HCT116 (cell line): ENCODE results near the gene MUTYH. TPM values are rescaled to one million over a fixed set of nuclear protein-coding genes. Genes with fewer than 3 reads are reported as not detected.

Source experiments
- ATAC-seq: fragments of 200-7000 bp; cut with Tn5 transposase; 2 replicates; pipeline ENCODE4 v1.9.1; 2020; ENCODE audit warnings: mild to moderate bottlenecking, moderate library complexity
- BruUV-seq: library from RNA; stranded (reverse); fragments of 400-500 nt; replicated peaks from 2 replicates; lab custom pipeline; 2021; lab: Mats Ljungman, UMichigan
- CTCF ChIA-PET: fragments of 300-600 bp; sonication (Branson Sonifier 250); formaldehyde crosslinking; loops from one replicate; lab custom pipeline; 2021; ENCODE audit warnings: antibody characterized with exemption; lab: Charles Lee
- POLR2A ChIA-PET: fragments of 300-600, 350-600 bp; sonication (Branson Sonifier 250); formaldehyde crosslinking; loops from one replicate; lab custom pipeline; 2021; ENCODE audit warnings: antibody characterized with exemption; lab: Charles Lee
- RAD21 ChIA-PET, 2 experiments: fragments of 300-600 bp; sonication (Branson Sonifier 250); formaldehyde crosslinking; loops; one replicate each; lab custom pipeline; 2023; ENCODE audit warnings: low total read pairs in 2 of 2; ENCODE audit not compliant: uncharacterized antibody in 2 of 2, unreplicated experiment in 2 of 2, low non-redundant PET in 1 of 2; lab: Charles Lee
- DNase-seq: peaks from one replicate; pipeline ENCODE4 v3.0.0-alpha.2; 2010; ENCODE audit warnings: low read depth, low spot score
- H2AFZ ChIP-seq: fragments of 200-600 bp; shearing (Covaris generic), sonication (generic); 2 replicates; pipeline ENCODE4 v1.6.1; 2017; ENCODE audit warnings: low read depth, mixed run types, mixed read lengths, antibody characterized with exemption, low read length; ENCODE audit not compliant: poor library complexity, severe bottlenecking
- H3K27ac ChIP-seq: 2 replicates; pipeline ENCODE4 v1.5.1; 2012; ENCODE audit warnings: low read depth, low read length
- H3K27me3 ChIP-seq: fragments of 200-600 bp; sonication (generic); 2 replicates; pipeline ENCODE4 v1.6.1; 2016; ENCODE audit warnings: mixed run types, low read length, mixed read lengths; ENCODE audit not compliant: insufficient read depth
- H3K36me3 ChIP-seq, 2 experiments: fragments of 200-500 bp in 1 of 2; fragments of 200-600 bp in 1 of 2; sonication (Bioruptor generic) in 1 of 2; sonication (generic) in 1 of 2; 2 replicates each; pipeline versions ENCODE4 v1.5.1 to v1.6.1; 2014 to 2016; ENCODE audit warnings: low read length in 2 of 2, inconsistent platforms in 1 of 2, mixed read lengths in 1 of 2, mixed run types in 1 of 2; ENCODE audit not compliant: insufficient read depth in 2 of 2, control insufficient read depth in 1 of 2
- H3K4me1 ChIP-seq, 2 experiments: fragments of 200-600 bp in 1 of 2; sonication (generic) in 1 of 2; 2 replicates each; pipeline versions ENCODE4 v1.5.1 to v1.6.1; 2012 to 2017; ENCODE audit warnings: low read length in 2 of 2, inconsistent platforms in 1 of 2, mild to moderate bottlenecking in 1 of 2, mixed read lengths in 1 of 2, mixed run types in 1 of 2, moderate library complexity in 1 of 2; ENCODE audit not compliant: insufficient read depth in 2 of 2, control insufficient read depth in 1 of 2
- H3K4me2 ChIP-seq: fragments of 200-600 bp; sonication (generic); 2 replicates; pipeline ENCODE4 v1.6.1; 2017; ENCODE audit warnings: mixed run types, low read length, mixed read lengths
- H3K4me3 ChIP-seq, 2 experiments: fragments of 200-600 bp in 1 of 2; sonication (generic) in 1 of 2; replicated peaks in 1 of 2; 2 replicates each; pipeline ENCODE4 v1.5.1; 2011 to 2016; ENCODE audit warnings: low read length in 2 of 2, control low read depth in 1 of 2, low read depth in 1 of 2, mild to moderate bottlenecking in 1 of 2, mixed read lengths in 1 of 2, mixed run types in 1 of 2
- H3K79me2 ChIP-seq: fragments of 200-600 bp; sonication (generic); 2 replicates; pipeline ENCODE4 v1.6.1; 2017; ENCODE audit warnings: mild to moderate bottlenecking, mixed run types, low read length, moderate library complexity, mixed read lengths; ENCODE audit not compliant: insufficient read depth
- H3K9ac ChIP-seq: fragments of 200-600 bp; sonication (generic); 2 replicates; pipeline ENCODE4 v1.6.1; 2016; ENCODE audit warnings: low read length, mixed read lengths
- H3K9me2 ChIP-seq: fragments of 200-600 bp; sonication (generic), shearing (Covaris generic); 2 replicates; pipeline ENCODE4 v1.6.1; 2017; ENCODE audit warnings: mixed run types, mild to moderate bottlenecking, moderate library complexity; ENCODE audit not compliant: insufficient read depth
- H3K9me3 ChIP-seq, 2 experiments: fragments of 200-500 bp in 1 of 2; fragments of 200-600 bp in 1 of 2; sonication (Bioruptor generic) in 1 of 2; sonication (generic) in 1 of 2; 2 replicates each; pipeline ENCODE4 v1.6.1; 2014 to 2017; ENCODE audit warnings: low read length in 2 of 2, mixed read lengths in 2 of 2, inconsistent platforms in 1 of 2, low read depth in 1 of 2, mild to moderate bottlenecking in 1 of 2, mixed run types in 1 of 2, moderate library complexity in 1 of 2; ENCODE audit not compliant: control insufficient read depth in 1 of 2, insufficient read depth in 1 of 2
- H4K20me1 ChIP-seq: fragments of 200-600 bp; sonication (generic), shearing (Covaris generic); 2 replicates; pipeline ENCODE4 v1.6.1; 2017; ENCODE audit warnings: mixed run types, mild to moderate bottlenecking, moderate library complexity; ENCODE audit not compliant: insufficient read depth
- ATF3 ChIP-seq: IDR thresholded peaks from 2 replicates; pipeline ENCODE4 v1.6.1; 2012
- CBX3 ChIP-seq: IDR thresholded peaks from 2 replicates; pipeline ENCODE4 v1.6.1; 2012; ENCODE audit warnings: low read depth
- CTCF ChIP-seq, 3 experiments: fragments of 200-600 bp in 1 of 3; sonication (generic) in 1 of 3; IDR thresholded peaks in 2 of 3; conservative IDR thresholded peaks in 1 of 3; 2 replicates each; pipeline ENCODE4 v1.5.1; 2012 to 2017; ENCODE audit warnings: low read depth in 2 of 3, low read length in 2 of 3, antibody characterized with exemption in 1 of 3, borderline replicate concordance in 1 of 3, control low read depth in 1 of 3, mild to moderate bottlenecking in 1 of 3, mixed read lengths in 1 of 3, mixed run types in 1 of 3, moderate library complexity in 1 of 3; ENCODE audit not compliant: insufficient read depth in 1 of 3
- EZH2phosphoT487 ChIP-seq: fragments of 200-600 bp; IDR thresholded peaks from 2 replicates; pipeline ENCODE4 v1.6.1; 2018; ENCODE audit warnings: antibody characterized with exemption, borderline replicate concordance
- FOSL1 ChIP-seq: IDR thresholded peaks from 2 replicates; pipeline ENCODE4 v1.6.1; 2012; ENCODE audit warnings: low read depth
- RAD21 ChIP-seq: IDR thresholded peaks from 2 replicates; pipeline ENCODE4 v1.6.1; 2012; ENCODE audit warnings: low read depth, mild to moderate bottlenecking
- TCF7L2 ChIP-seq: IDR thresholded peaks from 2 replicates; pipeline ENCODE4 v1.7.0; 2011; ENCODE audit warnings: borderline replicate concordance, inconsistent platforms; ENCODE audit not compliant: insufficient read depth, insufficient read length; ENCODE audit errors: extremely low read depth
- YY1 ChIP-seq: IDR thresholded peaks from 2 replicates; pipeline ENCODE4 v1.6.1; 2011; ENCODE audit warnings: low read length, low read depth, moderate library complexity, mild to moderate bottlenecking; ENCODE audit not compliant: insufficient replicate concordance; ENCODE audit errors: extremely low read depth
- intact Hi-C: fragments of 100-400 bp; cut with micrococcal nuclease; formaldehyde crosslinking; loops from 2 replicates; pipeline ENCODE4 v1.10.0; 2022
- total RNA-seq: library from RNA; stranded (reverse); gene quantifications from one replicate; pipeline ENCODE4 v1.2.1, GENCODE V29; 2021; ENCODE audit not compliant: unreplicated experiment

The MUTYH gene
- total RNA-seq, 1 experiment from 2014 or later: 44.8 TPM

GRCh38 chr1:45299981-45300668, 40.1 kb downstream of the MUTYH start:
- H3K9ac ChIP-seq: no peak overlapping the region
- H2AFZ ChIP-seq: no peak overlapping the region
- TF ChIP-seq CTCF (IDR thresholded peaks at IDR 0.05 in 2 of 3, conservative IDR thresholded peaks at IDR 0.05 in 1 of 3; ENCODE audit: borderline replicate concordance in 1 of 3, insufficient read depth in 1 of 3, low read depth in 2 of 3, low read length in 2 of 3) (peak; percentile 68 to 86 (median 82)), RAD21 (peak; percentile 95), EZH2phosphoT487 (no peak)
- no TSS peak for BruUV-seq
- peaks cover 10 to 21% of the 10 kb centered on the region in 2 experiments for H3K4me1 ChIP-seq
- no peaks in the 10 kb centered on the region for H3K36me3 ChIP-seq
- H3K9me3 ChIP-seq: no peaks in the 10 kb centered on the region
- H4K20me1 ChIP-seq: no peaks in the 10 kb centered on the region
- DNase-seq (peak; percentile 51), ATAC-seq (peak; percentile 33)
- no peaks in the 10 kb centered on the region for H3K9me2 ChIP-seq
- peak overlapping the region; percentile 30; the same call in 1 of the 2 replicates for H3K4me2 ChIP-seq
- no peak overlapping the region for H3K4me3 ChIP-seq
- intact Hi-C loops: loop anchor here (1.0 to 5.0 kb wide), 6 partner anchors 272 to 568 kb away; partner anchors contain the start of gene RNU5D-1
- RAD21 ChIA-PET: interaction anchor here (1.2 to 2.2 kb wide), 3 partner anchors 282 to 286 kb away, joined by 5 to 9 read pairs (median 5); no protein-coding TSS in a partner anchor
- H3K79me2 ChIP-seq: no peaks in the 10 kb centered on the region
- H3K27ac ChIP-seq: no peak overlapping the region
- POLR2A ChIA-PET: interaction anchor here (0.9 to 1.0 kb wide), 2 partner anchors 282 to 286 kb away, joined by 3 read pairs; no protein-coding TSS in a partner anchor
- CTCF ChIA-PET: interaction anchor here (7.8 kb wide), 1 partner anchor 284 kb away, joined by 214 read pairs; the partner anchor contains the start of genes HECTD3 and UROD
- no peaks in the 10 kb centered on the region for H3K27me3 ChIP-seq

- H3K4me2 ChIP-seq: no peak overlapping the region
- no peaks in the 10 kb centered on the region for H3K9me3 ChIP-seq
- H3K27ac ChIP-seq: no peak overlapping the region
- H3K27me3 ChIP-seq: no peaks in the 10 kb centered on the region
- H2AFZ ChIP-seq: no peak overlapping the region
- ChIA-PET POLR2A (interaction anchor here (1.3 kb wide), 1 partner anchor 287 kb away, joined by 5 read pairs; the partner anchor contains the start of gene UROD), CTCF (interaction anchor here (7.8 kb wide), 1 partner anchor 283 kb away, joined by 214 read pairs; the partner anchor contains the start of genes HECTD3 and UROD), RAD21 (interaction anchor here in 1 of 2 experiments (2.2 kb wide), 1 partner anchor 285 kb away, joined by 9 read pairs; no protein-coding TSS in a partner anchor)
- no peaks in the 10 kb centered on the region for H4K20me1 ChIP-seq
- intact Hi-C loops: no loop called here
- peaks cover 2 to 13% of the 10 kb centered on the region in 2 experiments; a peak in 3 of 4 replicates for H3K4me1 ChIP-seq
- no peak for TF ChIP-seq CBX3
- no peak for TF ChIP-seq YY1
- no peak for TF ChIP-seq TCF7L2
- TF ChIP-seq ATF3: no peak
- no peak for TF ChIP-seq FOSL1
- no peak for TF ChIP-seq EZH2phosphoT487
- no peak for ATAC-seq
- H3K79me2 ChIP-seq: no peaks in the 10 kb centered on the region
- no peak overlapping the region for H3K9ac ChIP-seq
- DNase-seq: no peak
- no peaks in the 10 kb centered on the region for H3K36me3 ChIP-seq
- H3K4me3 ChIP-seq: no peak overlapping the region
- no TSS peak for BruUV-seq
- H3K9me2 ChIP-seq: no peaks in the 10 kb centered on the region
Observed at GRCh38 chr1:45299296-45299695, 40.9 kb downstream of the MUTYH start.
